ENCODE measurements around the gene OR5H14.

OR5H14 gene

GRCh38 chr3:98199020-98199419, 51.7 kb downstream of the OR5H14 start:
- no peak for DNase-seq (ENCODE audit: low spot score)
